GM12873 (cell line): Measurements from ENCODE around the gene LSM3.

ENCODE experiments used
- TF ChIP-seq, protein P1 (sequence below): IDR thresholded peaks from 2 replicates; pipeline ENCODE4 v1.5.1; 2012; ENCODE audit warnings: low read depth, mild to moderate bottlenecking, moderate library complexity, low read length, control low read depth; ENCODE audit not compliant: insufficient read depth; ENCODE audit errors: missing control alignments

The LSM3 gene

DNA sequence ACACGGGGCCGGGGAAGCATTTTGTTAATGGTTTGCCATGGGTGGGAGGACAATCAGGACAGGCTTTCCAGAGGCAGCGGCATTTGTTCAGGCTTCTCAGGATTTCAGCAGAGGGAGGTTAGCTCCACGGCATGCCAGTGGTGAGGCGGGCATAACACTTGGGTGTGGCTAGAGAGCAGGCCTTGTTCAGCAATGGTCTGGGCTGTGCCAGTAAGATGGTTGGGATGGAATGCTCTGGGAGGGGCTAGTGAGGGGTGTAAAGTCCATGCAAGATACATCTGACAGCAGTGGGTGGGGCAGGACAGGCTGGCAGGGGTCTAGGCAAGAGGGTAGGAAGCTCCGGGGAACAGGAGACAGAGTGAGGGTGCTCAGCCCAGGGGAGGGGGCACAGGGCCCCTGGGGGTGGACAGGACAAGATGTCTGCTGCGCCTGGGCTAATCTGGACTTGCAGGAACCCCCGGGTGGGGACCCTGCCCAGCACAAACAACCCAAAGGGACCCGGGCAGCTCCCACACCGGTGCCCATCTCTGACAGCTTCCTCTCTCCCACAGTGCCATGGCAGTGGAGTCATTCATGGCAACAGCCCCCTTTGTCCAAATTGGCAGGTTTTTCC is 45.3 kb upstream of the LSM3 start:
- TF ChIP-seq, protein P1, sequence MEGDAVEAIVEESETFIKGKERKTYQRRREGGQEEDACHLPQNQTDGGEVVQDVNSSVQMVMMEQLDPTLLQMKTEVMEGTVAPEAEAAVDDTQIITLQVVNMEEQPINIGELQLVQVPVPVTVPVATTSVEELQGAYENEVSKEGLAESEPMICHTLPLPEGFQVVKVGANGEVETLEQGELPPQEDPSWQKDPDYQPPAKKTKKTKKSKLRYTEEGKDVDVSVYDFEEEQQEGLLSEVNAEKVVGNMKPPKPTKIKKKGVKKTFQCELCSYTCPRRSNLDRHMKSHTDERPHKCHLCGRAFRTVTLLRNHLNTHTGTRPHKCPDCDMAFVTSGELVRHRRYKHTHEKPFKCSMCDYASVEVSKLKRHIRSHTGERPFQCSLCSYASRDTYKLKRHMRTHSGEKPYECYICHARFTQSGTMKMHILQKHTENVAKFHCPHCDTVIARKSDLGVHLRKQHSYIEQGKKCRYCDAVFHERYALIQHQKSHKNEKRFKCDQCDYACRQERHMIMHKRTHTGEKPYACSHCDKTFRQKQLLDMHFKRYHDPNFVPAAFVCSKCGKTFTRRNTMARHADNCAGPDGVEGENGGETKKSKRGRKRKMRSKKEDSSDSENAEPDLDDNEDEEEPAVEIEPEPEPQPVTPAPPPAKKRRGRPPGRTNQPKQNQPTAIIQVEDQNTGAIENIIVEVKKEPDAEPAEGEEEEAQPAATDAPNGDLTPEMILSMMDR: no peak

DNA sequence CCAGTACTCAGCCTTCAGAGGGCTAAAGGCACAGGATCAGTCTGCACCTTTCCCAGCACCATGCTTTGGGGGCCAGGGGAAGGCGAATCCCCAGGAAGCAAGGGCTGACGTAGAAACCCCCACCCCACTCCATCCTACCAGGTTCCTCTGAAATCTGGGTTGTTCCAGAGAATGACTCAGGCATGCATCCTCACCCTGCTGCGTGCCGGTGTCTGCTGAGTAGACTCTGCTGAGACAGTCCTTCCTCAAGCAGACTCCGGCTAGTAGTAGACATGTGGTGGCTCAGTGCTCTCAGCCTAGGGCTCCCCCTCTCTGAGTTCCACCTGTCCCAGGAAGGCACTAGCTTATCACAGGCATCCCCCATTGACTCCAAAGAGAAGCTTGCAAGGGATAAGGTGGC is 44.7 kb upstream of the LSM3 start:
- TF ChIP-seq, protein P1: no peak

DNA sequence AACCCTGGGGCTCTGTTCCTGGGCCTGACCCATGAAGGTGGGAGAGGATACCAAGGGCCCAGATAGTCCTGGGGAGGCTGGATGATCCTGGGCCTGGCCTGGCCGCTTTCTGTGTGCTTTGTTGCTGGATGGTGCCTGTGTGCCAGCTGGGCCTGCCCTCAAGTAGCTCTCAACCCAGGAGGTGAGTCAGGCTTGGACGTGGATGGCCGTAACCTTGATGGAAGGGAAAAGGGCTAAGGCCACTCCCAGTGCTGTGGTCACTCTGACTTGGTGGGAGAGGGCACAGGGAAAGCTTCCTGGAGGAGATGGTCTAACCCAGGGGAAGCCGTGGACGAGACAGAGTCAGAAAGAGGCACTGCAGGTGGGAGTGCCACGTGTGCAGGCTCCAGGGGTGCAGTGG is 44.3 kb upstream of the LSM3 start:
- TF ChIP-seq, protein P1: no peak

DNA sequence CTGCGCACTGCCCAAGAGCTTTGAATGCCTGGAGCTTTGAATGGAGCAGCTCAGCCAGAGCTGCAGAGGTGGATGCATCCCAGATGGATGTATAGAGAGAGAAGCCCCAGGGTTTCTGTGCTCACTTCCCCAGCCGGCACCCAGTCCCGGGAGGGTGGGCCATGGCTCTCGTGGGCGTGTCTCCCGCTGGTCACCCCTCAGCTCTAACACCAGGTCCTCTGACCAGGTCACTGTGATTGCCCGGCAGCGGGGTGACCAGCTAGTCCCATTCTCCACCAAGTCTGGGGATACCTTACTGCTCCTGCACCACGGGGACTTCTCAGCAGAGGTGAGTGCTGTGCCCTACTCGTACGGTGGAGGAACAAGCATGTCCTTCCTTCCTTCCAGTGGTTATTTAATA is 43.0 kb upstream of the LSM3 start:
- TF ChIP-seq, protein P1: no peak

DNA sequence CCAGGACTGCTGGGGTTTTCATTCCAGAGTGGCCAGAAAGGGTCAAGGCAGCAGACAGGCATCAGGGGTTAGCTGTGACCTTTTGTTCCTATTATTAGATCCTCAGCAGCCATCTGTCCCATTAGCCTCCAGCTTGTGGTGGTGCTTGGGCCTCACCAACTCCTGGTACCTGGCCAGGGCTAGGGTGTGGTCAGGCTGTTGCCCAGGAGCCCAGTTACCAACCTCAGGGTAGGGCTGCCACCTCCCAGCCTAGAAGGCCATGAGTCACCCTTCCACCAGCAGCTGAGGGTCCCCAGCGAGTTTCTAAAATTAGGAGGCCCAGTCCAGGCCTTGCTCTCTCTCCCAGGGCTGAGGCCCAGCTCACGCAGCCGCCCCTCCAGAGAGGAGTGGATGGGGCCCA is 41.6 kb upstream of the LSM3 start:
- TF ChIP-seq, protein P1: no peak

DNA sequence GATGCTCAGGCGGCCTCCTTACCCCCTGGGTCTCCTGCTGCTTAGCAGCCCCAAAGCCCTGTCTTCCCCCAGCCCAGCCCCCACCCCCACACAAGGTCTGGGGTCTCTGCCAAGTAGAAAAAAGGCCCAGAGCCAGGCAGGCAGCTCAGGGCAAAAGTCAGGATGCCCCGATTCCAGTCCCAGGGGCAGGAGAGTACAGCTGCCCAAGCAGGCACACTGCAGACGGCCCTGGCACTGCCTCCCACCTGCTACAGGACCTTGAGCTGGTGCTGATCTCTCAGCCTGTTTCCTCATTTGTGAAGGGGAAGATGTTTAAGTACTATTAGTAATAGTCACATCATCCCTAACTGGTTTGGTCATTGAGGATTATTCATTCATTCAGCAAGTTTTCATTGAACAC is 41.2 kb upstream of the LSM3 start:
- TF ChIP-seq, protein P1: no peak

DNA sequence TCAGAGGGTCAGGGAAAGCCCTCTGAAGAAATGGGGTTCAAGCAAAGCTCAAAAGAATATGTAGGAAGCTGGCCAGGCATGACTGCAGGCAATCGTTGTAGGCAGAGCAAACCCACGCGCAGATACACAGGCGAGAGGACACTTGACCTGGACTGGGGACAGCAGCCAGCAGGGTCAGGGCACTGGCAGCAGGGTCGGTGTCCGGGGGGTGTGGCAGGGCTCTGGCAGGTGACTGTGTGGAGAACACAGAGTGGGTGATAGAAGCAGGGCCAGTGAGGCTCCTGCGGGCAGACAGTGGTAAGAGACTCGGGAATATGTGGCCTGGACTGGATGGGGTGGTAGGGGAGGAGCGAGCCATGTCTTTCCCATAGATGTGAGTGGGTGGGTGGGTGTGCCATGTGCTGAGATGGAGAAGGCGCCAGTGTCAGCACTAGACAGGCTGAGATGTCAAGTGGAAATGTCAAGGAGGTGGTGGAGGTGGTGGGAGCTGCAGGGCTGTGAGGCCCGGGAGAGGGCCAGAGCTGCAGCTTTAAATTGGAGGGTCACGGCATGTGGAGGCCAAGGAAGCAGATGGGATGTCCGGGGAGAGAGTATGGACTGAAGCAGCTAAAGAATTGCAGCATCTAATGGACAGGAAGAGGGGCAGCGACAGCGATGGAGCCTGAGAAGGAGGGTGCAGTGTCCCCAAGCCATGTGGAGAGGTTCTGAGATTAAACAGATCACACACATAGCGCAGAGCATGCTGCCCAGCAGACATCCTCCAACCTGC is 40.3 kb upstream of the LSM3 start:
- TF ChIP-seq, protein P1: no peak
